Measurements from ENCODE around the gene TDRD15. TPM values are rescaled to one million over a fixed set of nuclear protein-coding genes. Genes with fewer than 3 reads are reported as not detected.
"Not testable (repeated sequence)": the region's sequence is repeated elsewhere in the genome, so short reads cannot be mapped to it uniquely, and the experiment has no call there.

TDRD15 gene
- total RNA-seq, 1 experiment from 2014 or later: not detected

GRCh38 chr2:21142149-21142548 lies 18.4 kb downstream of the TDRD15 start:
- DNase-seq (ENCODE audit: low read depth): no peak

DNA sequence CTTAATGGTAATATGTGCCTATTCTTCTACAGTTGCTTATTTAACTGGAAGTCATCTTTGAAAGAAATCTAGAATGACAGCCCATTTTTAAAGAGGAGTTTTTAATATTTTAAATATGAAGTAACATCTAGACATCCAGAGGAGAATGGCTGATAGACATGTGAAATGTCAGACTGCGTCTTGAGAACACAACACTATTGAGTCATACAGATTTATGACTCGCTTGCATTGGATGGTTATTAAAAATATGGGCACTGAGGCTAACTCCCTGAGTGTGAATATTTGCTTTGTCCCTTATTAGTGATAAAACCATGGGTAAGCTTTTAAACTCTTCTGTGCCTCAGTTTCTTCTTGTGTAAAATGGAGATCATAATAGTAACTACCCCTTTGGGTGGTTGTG lies 22.9 kb downstream of the TDRD15 start:
- DNase-seq (ENCODE audit: low read depth): no peak

DNA sequence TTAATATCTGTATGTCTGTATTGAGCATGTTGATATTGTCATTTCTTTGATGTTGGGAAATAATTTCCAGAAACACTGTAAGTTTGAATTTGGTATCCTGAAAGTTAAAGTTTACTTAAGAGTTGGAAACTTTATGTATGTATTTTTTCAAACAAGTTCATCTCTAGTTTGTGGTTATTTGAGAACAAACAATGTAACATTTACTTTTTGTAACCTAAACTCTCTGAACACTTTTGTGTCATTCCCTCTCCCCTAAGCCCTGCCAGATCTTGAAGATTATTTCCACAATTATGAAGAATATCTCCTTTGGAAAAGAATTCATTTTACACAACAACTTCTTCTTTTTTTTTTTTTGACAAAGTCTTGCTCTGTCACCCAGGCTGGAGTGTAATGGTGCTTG lies 24.9 kb downstream of the TDRD15 start:
- DNase-seq (ENCODE audit: low read depth): no peak

- not testable (repeated sequence) for DNase-seq (ENCODE audit: low read depth)
Observed at GRCh38 chr2:21151234-21151633, 27.5 kb downstream of the TDRD15 start.

- no peak for DNase-seq (ENCODE audit: low read depth)
Observed at GRCh38 chr2:21155365-21156136, 31.8 kb downstream of the TDRD15 start.

- DNase-seq (ENCODE audit: low read depth): no peak
Observed at GRCh38 chr2:21161122-21161521, 37.4 kb downstream of the TDRD15 start.

DNA sequence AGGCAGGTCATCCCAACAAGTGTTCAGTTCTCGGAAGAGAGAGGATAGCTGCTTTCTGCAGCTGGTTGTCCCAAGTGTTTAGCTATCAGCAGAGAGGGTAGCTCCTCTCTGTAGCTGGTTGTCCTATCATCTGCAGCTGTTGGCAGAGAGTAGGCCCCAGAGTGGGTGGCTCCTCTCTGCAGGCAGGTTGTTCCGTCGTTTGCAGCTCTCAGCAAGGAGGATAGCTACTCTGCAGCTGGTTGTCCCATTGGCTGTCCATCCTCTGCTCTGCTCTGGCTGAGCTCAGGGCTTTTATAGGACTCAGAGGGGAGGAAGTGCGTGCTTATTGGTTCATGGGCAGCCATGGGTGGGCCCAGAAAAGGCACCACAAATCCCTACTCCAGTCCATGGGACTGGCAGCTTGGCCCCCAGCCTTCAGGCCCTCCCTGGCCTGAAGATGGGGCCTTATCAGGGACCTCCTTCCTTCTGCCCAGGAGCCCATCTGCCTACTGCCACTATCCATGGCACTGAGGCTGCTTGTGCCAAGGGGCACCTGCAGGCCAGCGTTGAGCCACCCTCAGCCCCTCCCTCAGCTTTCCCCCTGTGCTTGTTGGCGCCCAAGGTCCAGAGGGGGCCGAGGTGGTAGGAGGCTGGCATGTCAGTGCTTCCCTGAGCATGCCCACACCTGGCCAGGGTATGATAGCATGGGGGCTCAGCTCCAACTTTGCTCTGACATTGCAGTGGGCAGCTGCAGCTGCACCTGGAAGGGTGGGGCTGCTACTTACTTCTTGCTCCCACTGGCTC lies 38.3 kb downstream of the TDRD15 start:
- DNase-seq (ENCODE audit: low read depth): no peak

- no peak for DNase-seq (ENCODE audit: low read depth)
Observed at GRCh38 chr2:21162615-21162878, 38.8 kb downstream of the TDRD15 start.

DNA sequence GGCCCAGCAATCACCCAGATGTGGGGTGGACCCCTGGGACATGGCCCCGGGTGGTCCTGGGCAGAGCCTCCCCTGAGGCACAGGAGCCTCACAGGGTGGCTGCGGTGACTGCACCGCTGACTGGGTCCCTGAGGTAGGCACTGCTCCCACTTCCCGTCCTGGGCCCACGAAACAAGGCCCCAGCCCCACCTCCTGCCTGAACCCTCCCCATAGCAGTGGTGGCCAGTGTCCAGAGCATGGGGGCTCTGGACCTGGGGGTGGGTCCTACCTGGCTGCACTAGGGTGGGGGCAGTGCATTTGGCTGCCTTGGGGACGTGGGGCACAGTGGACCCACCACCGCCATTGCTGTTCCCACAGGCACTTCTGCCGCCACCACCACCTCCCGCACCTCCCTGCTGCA lies 39.4 kb downstream of the TDRD15 start:
- no peak for DNase-seq (ENCODE audit: low read depth)

DNA sequence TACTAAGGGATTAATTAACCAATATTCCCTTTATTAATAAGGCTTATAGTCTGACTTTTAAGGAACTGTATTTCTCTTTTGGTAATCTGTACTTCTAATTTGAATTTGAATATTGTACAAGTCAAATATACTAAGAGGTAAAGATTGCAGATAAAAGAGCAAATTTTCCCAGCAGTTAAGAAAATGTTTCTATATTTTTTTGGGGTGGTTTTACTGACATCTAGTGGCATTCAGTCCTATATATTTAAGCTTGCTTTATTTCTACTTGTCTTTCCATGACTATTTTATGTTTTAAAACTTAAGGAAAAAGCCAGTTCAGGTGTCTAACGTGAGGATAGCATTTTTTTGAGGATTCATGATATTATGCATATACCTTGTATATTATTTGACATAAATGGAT lies 41.6 kb downstream of the TDRD15 start:
- DNase-seq (ENCODE audit: low read depth): no peak

GRCh38 chr2:21175895-21176646 lies 52.3 kb downstream of the TDRD15 start:
- no peak for DNase-seq (ENCODE audit: low read depth)

DNA sequence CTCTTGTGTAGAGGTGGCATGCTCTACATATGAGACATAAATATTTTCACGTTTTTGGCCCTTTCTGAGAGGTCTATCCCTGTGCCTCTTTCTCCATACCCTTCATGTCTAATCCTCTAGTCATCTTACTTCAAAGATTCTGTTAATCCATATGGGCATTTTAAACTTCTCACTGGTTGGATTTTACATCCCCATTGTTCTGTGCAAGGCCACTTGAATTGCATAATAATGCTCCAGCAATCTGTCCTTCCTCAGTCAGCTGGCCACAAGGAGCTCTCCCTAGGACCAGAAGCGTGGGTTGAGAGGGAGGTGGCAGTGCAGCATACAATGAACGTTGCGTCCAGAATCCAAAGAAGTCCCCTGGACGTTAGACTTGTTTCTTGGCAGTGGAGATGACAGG lies 58.2 kb downstream of the TDRD15 start:
- DNase-seq (ENCODE audit: low read depth): no peak

DNA sequence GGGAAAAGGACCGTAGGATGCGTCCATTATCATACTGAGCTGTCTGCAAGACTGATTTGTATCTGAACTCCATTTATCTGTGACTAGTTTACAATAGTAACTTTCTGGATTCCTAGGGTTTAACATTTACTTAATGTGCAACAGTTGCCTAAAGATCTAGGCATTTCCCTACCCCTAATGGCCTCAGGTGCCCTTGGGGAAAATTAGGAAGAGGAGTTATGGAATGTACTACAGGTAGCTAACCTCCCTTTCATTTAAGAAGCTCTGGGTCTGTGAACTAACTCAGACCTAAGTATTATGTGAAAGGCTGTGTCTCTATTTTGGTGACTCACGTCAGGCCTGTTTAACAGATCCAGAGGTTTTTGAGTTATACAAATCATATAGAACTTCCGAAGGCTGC lies 59.5 kb downstream of the TDRD15 start:
- DNase-seq (ENCODE audit: low read depth): no peak

DNA sequence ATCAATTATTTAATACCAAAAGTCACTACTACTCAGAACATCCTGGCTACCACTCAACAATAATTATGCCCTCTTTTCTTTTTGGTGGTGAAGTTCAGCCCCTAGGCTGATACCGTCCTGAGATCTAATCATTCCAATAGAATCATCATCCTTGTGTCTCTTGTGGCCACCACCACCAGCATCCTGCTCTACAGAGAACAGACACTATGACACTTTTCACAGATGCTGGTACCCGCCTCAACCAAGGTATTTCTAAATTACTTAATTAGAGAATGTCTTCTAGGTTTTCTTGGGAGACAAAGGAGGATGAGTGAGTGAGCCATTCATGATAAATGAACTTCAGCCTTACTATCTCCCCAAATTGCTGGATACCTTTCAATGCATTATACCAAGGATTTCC lies 60.0 kb downstream of the TDRD15 start:
- no peak for DNase-seq (ENCODE audit: low read depth)

GRCh38 chr2:21191535-21191934 lies 67.8 kb downstream of the TDRD15 start:
- no peak for DNase-seq (ENCODE audit: low read depth)

Other genes starting within 250 kb of the TDRD15 start
- gene APOB, start 79.9 kb upstream of the TDRD15 start, total RNA-seq (2014; rRNA removed; shearing (Covaris generic)): 0.27 TPM in 1 of 2 replicates, not detected in the other

Data from HT1080 (cell line).